ENCODE measurements around the gene PRAC1. TPM values are rescaled to one million over a fixed set of nuclear protein-coding genes. Genes with fewer than 3 reads are reported as not detected.
A peak's percentile ranks its signal among the peaks of the same experiment; 100 is the strongest.

Gene PRAC1
- total RNA-seq, 1 donor from 2014 or later: not detected

DNA sequence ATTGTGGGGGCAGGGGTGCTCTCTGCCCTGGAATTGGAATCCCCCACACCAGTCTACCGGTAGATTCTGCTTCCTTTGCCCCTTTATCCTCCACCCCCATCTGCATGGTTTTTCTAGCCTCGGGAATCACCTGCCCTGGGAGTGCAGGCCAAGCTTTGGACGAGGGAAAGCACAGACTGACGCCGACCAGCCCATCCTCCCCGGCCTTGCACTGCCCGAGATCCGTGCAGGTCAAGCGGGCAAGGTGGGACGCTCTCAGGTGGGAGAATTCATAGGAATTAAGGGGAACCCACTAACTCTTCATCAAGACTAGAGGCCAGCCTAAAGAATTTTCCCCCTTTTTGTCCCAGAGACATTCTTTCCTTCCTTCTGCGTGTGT lies 16.1 kb upstream of the PRAC1 start:
- intact Hi-C loops (cut with micrococcal nuclease): no loop called here
- peaks cover 93% of the 10 kb centered on the region for H3K27me3 Mint-ChIP-seq (ENCODE audit: low read depth)
- peaks cover 8% of the 10 kb centered on the region for H3K4me1 Mint-ChIP-seq (ENCODE audit: low read depth)
- no peaks in the 10 kb centered on the region for H3K36me3 Mint-ChIP-seq (ENCODE audit: low read depth)
- H3K4me3 Mint-ChIP-seq (ENCODE audit: low read depth): no peak overlapping the region
- no peaks in the 10 kb centered on the region for H3K9me3 Mint-ChIP-seq
- DNase-seq (ENCODE audit: low spot score): no peak
- H3K27ac Mint-ChIP-seq: no peak overlapping the region

DNA sequence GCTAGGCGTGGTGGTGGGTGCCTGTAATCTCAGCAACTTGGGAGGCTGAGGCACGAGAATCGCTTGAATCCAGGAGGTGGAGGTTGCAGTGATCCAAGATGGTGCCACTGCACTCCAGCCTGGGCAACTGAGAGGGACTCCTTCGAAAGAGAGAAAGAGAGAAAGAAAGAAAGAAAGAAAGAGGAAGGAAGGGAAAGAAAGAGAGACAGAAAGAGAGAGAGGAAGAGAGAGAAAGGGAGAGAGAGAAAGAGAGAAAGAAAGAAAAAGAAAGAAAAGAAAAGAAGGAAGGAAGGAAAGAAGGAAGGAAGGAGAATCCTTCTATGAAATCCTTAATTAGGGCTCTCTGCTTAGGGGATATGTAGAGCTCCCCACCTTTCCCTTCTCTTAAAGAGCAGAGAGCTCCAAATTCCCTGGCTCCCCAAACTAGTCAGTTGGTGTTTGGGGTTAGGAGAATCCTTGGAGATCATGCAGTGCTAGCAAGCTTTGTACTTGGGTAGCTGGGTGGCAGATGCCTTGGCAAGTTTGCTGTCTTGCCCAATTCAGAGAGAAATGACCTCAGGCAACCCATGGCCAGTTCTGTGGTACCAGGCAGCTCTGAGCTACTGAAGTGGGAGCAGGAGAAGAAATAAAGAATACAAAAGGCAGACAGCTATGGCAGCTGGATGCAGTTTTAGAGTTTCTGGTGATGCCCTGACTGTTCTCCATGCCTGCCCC lies 15.2 kb upstream of the PRAC1 start:
- no peaks in the 10 kb centered on the region for H3K9me3 Mint-ChIP-seq
- no peak for DNase-seq (ENCODE audit: low spot score)
- no peak overlapping the region for H3K4me3 Mint-ChIP-seq (ENCODE audit: low read depth)
- no peaks in the 10 kb centered on the region for H3K36me3 Mint-ChIP-seq (ENCODE audit: low read depth)
- H3K4me1 Mint-ChIP-seq (ENCODE audit: low read depth): peaks cover 13% of the 10 kb centered on the region
- intact Hi-C loops (cut with micrococcal nuclease): no loop called here
- peak overlapping the region; percentile 53 for H3K27ac Mint-ChIP-seq
- peaks cover 91% of the 10 kb centered on the region for H3K27me3 Mint-ChIP-seq (ENCODE audit: low read depth)

DNA sequence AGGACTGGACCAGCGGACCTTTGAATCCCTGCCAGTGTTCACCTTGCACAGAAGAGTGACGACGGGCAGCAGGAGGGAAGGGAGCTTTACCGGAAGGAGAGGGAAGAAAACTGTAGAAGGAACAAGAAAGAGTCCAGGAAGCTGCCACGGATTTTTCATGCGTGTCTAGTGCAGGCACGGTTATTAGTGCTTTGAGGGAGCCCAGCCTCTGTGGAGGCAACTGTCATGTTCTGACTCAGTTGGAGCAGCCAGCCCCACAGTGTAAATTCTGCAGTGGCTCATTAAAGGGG lies 12.7 kb upstream of the PRAC1 start:
- no peak for DNase-seq (ENCODE audit: low spot score)
- peaks cover 13% of the 10 kb centered on the region for H3K4me1 Mint-ChIP-seq (ENCODE audit: low read depth)
- H3K27me3 Mint-ChIP-seq (ENCODE audit: low read depth): peaks cover 93% of the 10 kb centered on the region
- no peaks in the 10 kb centered on the region for H3K36me3 Mint-ChIP-seq (ENCODE audit: low read depth)
- H3K4me3 Mint-ChIP-seq (ENCODE audit: low read depth): no peak overlapping the region
- intact Hi-C loops (cut with micrococcal nuclease): no loop called here
- no peaks in the 10 kb centered on the region for H3K9me3 Mint-ChIP-seq
- H3K27ac Mint-ChIP-seq: no peak overlapping the region

DNA sequence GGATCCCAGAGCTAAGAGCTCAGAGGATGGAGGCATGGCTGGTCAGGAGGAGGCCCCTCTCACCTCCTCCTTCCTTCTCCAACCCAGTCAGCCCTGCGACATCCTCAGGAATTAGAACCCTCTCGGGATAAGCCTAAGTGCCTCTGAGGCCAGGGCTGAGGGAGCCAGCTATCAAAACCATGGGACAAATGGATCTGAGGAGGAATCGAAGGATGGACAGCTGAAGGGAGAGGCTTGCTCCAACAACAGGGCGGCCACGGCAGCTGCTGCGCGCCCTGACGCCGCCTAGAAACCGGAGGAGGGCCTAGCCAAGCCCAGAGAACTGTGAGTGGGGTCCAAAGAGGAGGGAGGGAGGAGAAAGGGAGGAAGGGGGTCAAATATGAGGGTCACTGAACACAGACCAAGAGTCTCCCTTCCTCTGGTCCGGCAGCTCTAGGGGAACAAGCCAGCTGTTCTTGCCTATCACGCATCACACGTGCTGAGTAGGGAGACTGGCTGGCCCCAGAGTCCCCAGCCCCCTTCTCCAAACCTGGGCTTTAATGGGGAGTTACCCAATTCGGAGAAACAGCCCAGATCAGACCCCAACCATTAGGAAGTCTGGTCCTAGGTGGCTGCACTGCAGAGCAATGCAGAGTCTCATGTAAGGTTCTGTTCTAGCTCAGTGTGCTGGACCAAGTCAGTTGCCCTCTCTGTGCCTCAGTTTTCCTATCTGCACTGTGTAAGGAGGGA lies 12.2 kb upstream of the PRAC1 start:
- DNase-seq (ENCODE audit: low spot score): no peak
- intact Hi-C loops (cut with micrococcal nuclease): no loop called here
- Mint-ChIP-seq H3K27me3 (ENCODE audit: low read depth) (peaks cover 92% of the 10 kb centered on the region), H3K27ac (no peak overlapping the region), H3K36me3 (ENCODE audit: low read depth) (no peaks in the 10 kb centered on the region), H3K4me3 (ENCODE audit: low read depth) (no peak overlapping the region), H3K9me3 (no peaks in the 10 kb centered on the region), H3K4me1 (ENCODE audit: low read depth) (peaks cover 13% of the 10 kb centered on the region)

DNA sequence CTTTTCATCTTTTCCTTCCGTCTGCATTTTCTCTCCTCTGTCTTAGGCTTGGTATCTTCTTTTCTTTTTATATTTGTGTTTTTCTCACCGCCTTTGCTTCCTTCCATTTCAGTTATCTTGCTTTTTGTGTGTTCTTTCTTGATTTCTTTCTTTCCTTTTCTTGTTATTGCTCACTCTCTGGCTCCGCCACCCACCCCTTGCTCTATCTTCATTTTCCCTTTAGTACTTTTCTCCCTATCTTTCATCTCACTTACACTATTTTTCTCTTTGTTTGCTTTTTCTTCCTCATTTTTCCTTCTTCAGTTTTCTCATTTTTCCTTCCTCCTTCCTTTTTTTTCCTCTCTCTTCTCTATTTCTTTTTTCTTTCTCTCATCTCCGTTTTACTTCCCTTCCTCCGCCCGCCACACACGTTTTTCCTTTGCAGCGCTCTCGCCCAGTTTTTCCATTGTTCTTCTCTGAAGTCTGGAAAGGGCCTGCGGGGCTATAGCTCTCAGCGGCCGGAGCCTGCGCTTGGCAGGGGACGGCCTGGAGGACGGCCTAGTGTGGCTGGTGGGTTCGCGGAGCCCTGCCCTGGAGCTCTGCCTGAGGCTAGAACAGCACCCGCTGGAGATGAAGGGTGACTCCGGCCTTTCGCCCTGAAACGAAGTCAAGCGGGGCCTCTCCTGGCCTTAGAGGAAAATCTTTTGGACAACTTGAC lies 11.5 kb upstream of the PRAC1 start:
- intact Hi-C loops (cut with micrococcal nuclease): no loop called here
- peaks cover 10% of the 10 kb centered on the region for H3K4me1 Mint-ChIP-seq (ENCODE audit: low read depth)

DNA sequence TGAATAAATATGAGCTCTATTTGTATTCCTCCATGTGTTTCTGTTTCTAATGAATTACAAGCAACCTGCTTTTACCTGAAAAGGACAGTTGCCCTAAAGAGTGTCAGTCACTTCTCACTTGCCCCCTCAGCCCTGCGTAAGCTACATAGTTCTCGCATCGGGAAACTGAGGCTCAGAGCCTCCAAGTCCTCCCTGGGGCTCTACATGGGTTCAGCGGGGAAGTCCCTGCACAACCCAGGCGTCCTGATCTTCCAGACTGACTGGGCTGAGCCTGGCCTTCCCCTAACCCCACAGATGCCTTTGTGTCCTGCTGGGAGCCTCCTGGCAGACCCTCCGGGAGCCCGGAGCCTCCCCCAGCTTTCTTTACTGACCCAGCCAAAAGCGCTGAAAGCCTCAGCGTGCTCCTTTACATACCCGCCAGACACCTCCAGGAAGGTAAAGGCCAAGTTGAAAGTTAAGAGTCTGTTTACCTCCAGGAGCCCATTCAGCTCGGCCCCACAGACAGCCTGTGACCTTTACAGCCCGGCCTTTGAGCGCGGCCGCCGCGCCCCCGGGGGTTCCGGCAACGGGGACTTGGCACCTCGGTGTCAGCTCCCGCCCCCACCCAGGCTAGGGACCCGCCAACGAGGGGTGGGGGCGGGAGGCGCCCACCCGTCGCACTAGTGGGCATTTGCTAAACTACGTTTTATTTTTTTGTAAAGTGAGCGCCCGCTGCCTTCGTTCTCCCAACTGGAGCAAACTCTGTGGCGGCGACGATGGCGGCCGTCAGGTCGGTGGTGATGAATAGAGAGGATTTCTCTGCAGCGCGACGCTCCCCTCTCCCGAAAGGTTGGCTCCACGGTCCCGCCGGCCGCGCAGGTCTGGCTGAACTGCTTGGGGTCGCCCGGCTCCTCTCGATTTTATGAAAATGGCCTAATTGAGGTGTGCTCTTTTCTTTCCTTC lies 10.6 kb upstream of the PRAC1 start:
- intact Hi-C loops (cut with micrococcal nuclease): no loop called here
- H3K27me3 Mint-ChIP-seq (ENCODE audit: low read depth): peaks cover 91% of the 10 kb centered on the region
- no peak overlapping the region for H3K4me3 Mint-ChIP-seq (ENCODE audit: low read depth)
- no peak overlapping the region for H3K27ac Mint-ChIP-seq
- no peaks in the 10 kb centered on the region for H3K9me3 Mint-ChIP-seq
- no peak for DNase-seq (ENCODE audit: low spot score)
- peaks cover 11% of the 10 kb centered on the region for H3K4me1 Mint-ChIP-seq (ENCODE audit: low read depth)
- H3K36me3 Mint-ChIP-seq (ENCODE audit: low read depth): no peaks in the 10 kb centered on the region

More for the DNA sequence above, 11.5 kb upstream of the PRAC1 start:
- H3K27ac Mint-ChIP-seq: no peak overlapping the region
- H3K4me3 Mint-ChIP-seq (ENCODE audit: low read depth): no peak overlapping the region
- H3K36me3 Mint-ChIP-seq (ENCODE audit: low read depth): no peaks in the 10 kb centered on the region
- H3K27me3 Mint-ChIP-seq (ENCODE audit: low read depth): peaks cover 92% of the 10 kb centered on the region
- no peaks in the 10 kb centered on the region for H3K9me3 Mint-ChIP-seq
- DNase-seq (ENCODE audit: low spot score): no peak

DNA sequence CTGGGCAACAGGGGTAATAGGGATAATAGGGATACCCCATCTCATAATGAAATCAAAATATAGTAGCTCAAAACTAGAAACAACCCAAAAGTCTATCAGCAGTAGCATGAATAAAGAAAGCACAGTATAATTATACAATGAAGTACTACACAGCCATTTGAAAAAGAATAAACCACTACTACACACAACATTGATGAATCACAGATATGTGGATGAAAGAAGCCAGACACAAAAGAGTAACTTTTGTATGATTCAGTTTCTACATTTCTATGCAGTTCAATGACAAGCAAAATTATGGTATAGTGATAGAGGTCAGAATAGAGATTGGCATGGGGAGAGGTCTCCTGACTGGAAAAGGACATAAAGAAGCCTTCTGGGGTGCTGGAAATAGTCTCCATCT lies 9.0 kb upstream of the PRAC1 start:
- Mint-ChIP-seq H3K36me3 (ENCODE audit: low read depth) (no peaks in the 10 kb centered on the region), H3K9me3 (no peaks in the 10 kb centered on the region), H3K27me3 (ENCODE audit: low read depth) (peaks cover 93% of the 10 kb centered on the region), H3K4me3 (ENCODE audit: low read depth) (no peak overlapping the region), H3K27ac (no peak overlapping the region), H3K4me1 (ENCODE audit: low read depth) (peaks cover 13% of the 10 kb centered on the region)
- no peak for DNase-seq (ENCODE audit: low spot score)
- intact Hi-C loops (cut with micrococcal nuclease): no loop called here

DNA sequence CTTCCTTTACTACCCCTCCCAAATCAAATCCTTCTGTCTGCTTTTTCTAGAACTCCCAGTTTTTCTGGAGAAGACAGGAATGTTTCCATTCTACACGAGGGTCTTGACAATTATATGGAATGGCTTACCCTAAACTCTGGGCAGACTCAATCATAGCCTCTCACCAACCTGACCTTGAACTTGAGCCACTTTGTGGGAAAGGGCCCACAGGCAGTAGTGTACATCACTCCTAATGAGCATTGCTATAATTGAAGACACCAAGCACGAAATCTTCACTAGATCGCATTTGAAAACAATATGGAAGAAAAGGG lies 7.9 kb upstream of the PRAC1 start:
- intact Hi-C loops (cut with micrococcal nuclease): no loop called here
- Mint-ChIP-seq H3K4me3 (ENCODE audit: low read depth) (no peak overlapping the region), H3K9me3 (no peaks in the 10 kb centered on the region), H3K36me3 (ENCODE audit: low read depth) (no peaks in the 10 kb centered on the region), H3K27ac (no peak overlapping the region), H3K27me3 (ENCODE audit: low read depth) (peaks cover 93% of the 10 kb centered on the region), H3K4me1 (ENCODE audit: low read depth) (peaks cover 13% of the 10 kb centered on the region)
- DNase-seq (ENCODE audit: low spot score): no peak

DNA sequence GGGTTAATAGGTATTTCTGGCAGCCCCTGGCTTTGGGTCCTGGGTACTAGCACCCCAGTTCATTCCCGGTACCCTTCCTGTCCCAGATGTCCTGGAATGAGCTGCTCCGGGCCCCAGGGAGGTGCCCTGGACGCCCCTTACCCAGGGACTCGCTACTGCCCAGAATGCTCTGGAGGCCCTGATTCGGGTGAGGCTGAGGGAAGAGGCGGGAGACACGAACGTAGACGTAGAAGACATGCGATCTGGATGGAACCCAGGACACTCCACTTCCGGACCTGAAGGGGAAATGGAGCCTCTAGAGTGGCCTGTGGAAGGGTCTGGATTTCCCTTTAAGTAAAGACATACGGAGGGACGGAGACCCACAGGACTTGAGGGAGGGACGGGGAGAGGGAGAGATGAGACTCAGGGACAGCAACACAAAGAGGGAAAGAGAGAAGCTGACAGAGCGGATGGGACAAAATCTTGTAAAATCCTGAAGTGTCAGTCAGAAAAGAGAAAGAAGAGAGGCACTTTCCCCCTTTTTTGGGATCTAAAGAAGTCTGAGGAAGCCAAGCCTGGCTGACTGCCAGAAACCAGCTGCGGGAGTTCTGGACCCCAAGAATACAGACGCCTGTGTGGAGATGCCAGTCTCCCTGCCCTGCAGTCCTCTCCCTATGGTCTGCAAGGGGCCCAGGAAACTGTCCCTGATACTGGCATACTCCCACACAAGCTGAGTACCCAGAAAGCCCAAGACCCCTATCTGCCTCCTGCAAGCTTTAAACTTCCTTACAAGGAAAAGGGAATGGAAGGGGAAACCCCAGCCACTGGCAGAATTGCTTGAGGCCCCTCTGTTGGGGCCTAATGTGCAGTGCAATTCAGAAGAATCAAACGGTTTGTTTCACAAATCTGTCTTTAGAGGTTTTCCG lies 7.3 kb upstream of the PRAC1 start:
- no peak for DNase-seq (ENCODE audit: low spot score)
- no peak overlapping the region for H3K4me3 Mint-ChIP-seq (ENCODE audit: low read depth)
- no peak overlapping the region for H3K27ac Mint-ChIP-seq
- H3K27me3 Mint-ChIP-seq (ENCODE audit: low read depth): peaks cover 91% of the 10 kb centered on the region
- peaks cover 13% of the 10 kb centered on the region for H3K4me1 Mint-ChIP-seq (ENCODE audit: low read depth)
- intact Hi-C loops (cut with micrococcal nuclease): no loop called here
- H3K36me3 Mint-ChIP-seq (ENCODE audit: low read depth): no peaks in the 10 kb centered on the region
- H3K9me3 Mint-ChIP-seq: no peaks in the 10 kb centered on the region

DNA sequence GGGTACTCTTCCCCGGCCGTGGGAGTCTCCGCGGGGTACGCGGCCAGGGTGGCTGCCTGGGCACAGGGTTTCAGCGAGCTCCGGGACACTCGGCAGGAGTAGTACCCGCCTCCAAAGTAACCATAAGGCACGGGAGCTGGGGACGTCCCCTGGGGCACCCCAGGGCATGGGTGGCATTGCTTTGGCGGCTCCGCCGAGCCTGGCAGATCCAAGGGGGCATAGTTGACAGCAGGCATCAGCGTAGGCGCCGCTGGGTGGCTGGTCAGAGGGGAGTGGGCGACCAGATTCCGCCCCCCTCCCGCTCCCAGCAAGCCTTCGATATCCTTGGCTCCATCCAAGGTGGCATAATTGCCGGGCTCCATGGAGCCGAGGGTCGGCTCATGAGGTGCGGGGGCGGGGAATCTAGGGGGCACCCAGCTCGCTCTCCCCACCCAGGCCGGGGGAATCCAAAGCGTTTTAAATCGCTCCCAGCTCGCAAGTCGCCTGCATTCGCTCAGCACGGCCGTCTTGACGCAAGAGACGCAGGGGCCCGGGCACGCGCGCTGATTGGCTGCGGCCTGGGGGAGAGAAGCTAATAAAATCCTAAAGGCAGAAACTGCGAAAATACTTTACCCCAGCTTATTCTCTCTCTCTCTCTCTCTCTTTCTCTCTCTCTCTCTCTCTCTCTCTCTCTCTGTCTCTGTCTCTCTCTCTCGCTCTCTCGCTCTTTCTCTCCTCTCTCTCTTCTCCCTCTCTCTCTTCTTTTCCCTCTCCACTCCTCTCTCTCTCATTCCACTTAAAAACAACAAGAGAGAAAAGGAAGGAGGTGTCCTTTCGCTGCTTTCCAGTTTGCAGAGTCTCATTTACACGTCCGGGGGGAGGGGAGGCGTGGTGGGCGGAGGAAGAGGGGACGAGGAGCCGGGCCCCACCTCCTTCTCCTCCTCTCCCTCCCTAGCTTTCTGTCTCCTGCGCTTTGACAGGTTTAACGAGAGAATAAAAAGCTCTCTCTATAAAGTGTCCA lies 6.2 kb upstream of the PRAC1 start, which contains the start of gene HOXB13:
HOXB13 (minus strand) TSS at position 519 of the 1,000 bp plus-strand sequence; CDS start at position 362, 157 bp downstream.
- intact Hi-C loops (cut with micrococcal nuclease): no loop called here
- Mint-ChIP-seq H3K4me3 (ENCODE audit: low read depth) (no peak within 1 kb of the TSS), H3K9me3 (no peaks in the 10 kb centered on the region), H3K4me1 (ENCODE audit: low read depth) (peaks cover 18% of the 10 kb centered on the region), H3K27ac (no peak within 1 kb of the TSS), H3K36me3 (ENCODE audit: low read depth) (no peaks in the 10 kb centered on the region), H3K27me3 (ENCODE audit: low read depth) (peaks cover 92% of the 10 kb centered on the region)
- no peak for DNase-seq (ENCODE audit: low spot score)

All from activated T-helper 2 cell treated with anti-CD3 and anti-CD28 coated beads, Interferon-gamma antibody, Interleukin-2, Interleukin-4, amounts not matched to agents 10 μg/mL and 5 μg/mL and 100 μg/mL, durations not matched to agents 14 hours and 24 hours and 36 hours (primary cell).